ENCODE results near the gene PITPNC1.

- TF ChIP-seq ZNF274 (IDR thresholded peaks at IDR 0.05; ENCODE audit: low read depth, low read length) = no peak
- TF ChIP-seq SUZ12 (IDR thresholded peaks at IDR 0.05; ENCODE audit: extremely low read depth, insufficient read depth, insufficient read length) = no peak
- TF ChIP-seq YY1 (IDR thresholded peaks at IDR 0.05; ENCODE audit: insufficient read depth, insufficient read length) = no peak
Observed at GRCh38 chr17:67628580-67629013, 251.5 kb downstream of the PITPNC1 start.
